Endothelial cell of umbilical vein (primary cell): Measurements from ENCODE around the gene CX3CR1.

Experiments
- CTCF ChIP-seq, 2 donors: IDR thresholded peaks; 1 replicate in 1 of 2; 2 replicates in 1 of 2; pipeline ENCODE4 v1.5.1; 2011; ENCODE audit warnings: low read length in 2 of 2, mild to moderate bottlenecking in 2 of 2, moderate library complexity in 2 of 2, control low read depth in 1 of 2, inconsistent platforms in 1 of 2, low read depth in 1 of 2; ENCODE audit not compliant: insufficient read depth in 1 of 2; ENCODE audit errors: extremely low read depth in 1 of 2
- EZH2 ChIP-seq: IDR thresholded peaks from 2 replicates; pipeline ENCODE4 v1.6.1; 2012; ENCODE audit warnings: borderline replicate concordance, low read depth, mild to moderate bottlenecking, moderate library complexity, low read length, inconsistent platforms; ENCODE audit not compliant: severe bottlenecking
- FOS ChIP-seq: IDR thresholded peaks from 2 replicates; pipeline ENCODE4 v1.6.1; 2011; ENCODE audit warnings: mild to moderate bottlenecking, low read length, moderate library complexity, borderline replicate concordance; ENCODE audit not compliant: insufficient read depth
- GATA2 ChIP-seq: IDR thresholded peaks from 2 replicates; pipeline ENCODE4 v1.7.0; 2011; ENCODE audit warnings: low read depth, mild to moderate bottlenecking, moderate library complexity, mixed read lengths, low read length; ENCODE audit not compliant: insufficient read length, insufficient read depth
- JUN ChIP-seq: IDR thresholded peaks from 2 replicates; pipeline ENCODE4 v1.6.1; 2011; ENCODE audit warnings: borderline replicate concordance, low read depth; ENCODE audit not compliant: insufficient read length, insufficient read depth
- MAX ChIP-seq: IDR thresholded peaks from 2 replicates; pipeline ENCODE4 v1.6.1; 2011; ENCODE audit not compliant: insufficient read depth, insufficient read length
- MYC ChIP-seq: IDR thresholded peaks from one replicate; pipeline ENCODE4 v1.6.1; 2011; ENCODE audit warnings: mild to moderate bottlenecking, low read depth, low read length
- POLR2A ChIP-seq: IDR thresholded peaks from 2 replicates; pipeline ENCODE4 v1.6.1; 2012; ENCODE audit warnings: low read depth, mild to moderate bottlenecking, control low read depth, low read length
- POLR2AphosphoS5 ChIP-seq: IDR thresholded peaks from 2 replicates; pipeline ENCODE4 v1.6.1; 2012; ENCODE audit warnings: low read depth, mild to moderate bottlenecking, control low read depth, low read length, moderate library complexity; ENCODE audit not compliant: insufficient read depth

- no peak for TF ChIP-seq EZH2
- TF ChIP-seq POLR2A: no peak
- TF ChIP-seq CTCF (IDR thresholded peaks at IDR 0.05; ENCODE audit: extremely low read depth in 1 of 2, insufficient read depth in 1 of 2, low read depth in 1 of 2, low read length in 2 of 2): no peak
- no peak for TF ChIP-seq POLR2AphosphoS5
- no peak for TF ChIP-seq GATA2
- no peak for TF ChIP-seq MAX
- no peak for TF ChIP-seq FOS
- no peak for TF ChIP-seq MYC
- TF ChIP-seq JUN: no peak
Measured at GRCh38 chr3:39264053-39264452, 15.8 kb downstream of the CX3CR1 start.
